Transverse colon (tissue), 4 donors: ENCODE measurements around the gene FAM120AOS. TPM values are rescaled to one million over a fixed set of nuclear protein-coding genes. Genes with fewer than 3 reads are reported as not detected.

Experiments used
- DNase-seq: peaks from one replicate; pipeline ENCODE4 v3.0.0-alpha.2; 2019
- H3K27ac ChIP-seq, 4 donors: fragments of 200-600 bp; sonication (generic); 2 replicates each; pipeline ENCODE4 v1.5.1; 2016 to 2018; ENCODE audit warnings: inconsistent platforms in 4 of 4
- H3K27me3 ChIP-seq: fragments of 200-600 bp; sonication (generic); 2 replicates; pipeline ENCODE4 v1.5.1; 2017; ENCODE audit warnings: inconsistent platforms
- H3K36me3 ChIP-seq, 4 donors: fragments of 200-600 bp; sonication (generic); 2 replicates each; pipeline ENCODE4 v1.5.1; 2017 to 2019; ENCODE audit warnings: inconsistent platforms in 4 of 4
- H3K4me1 ChIP-seq, 4 donors: fragments of 200-600 bp; sonication (generic); 2 replicates each; pipeline ENCODE4 v1.5.1; 2017 to 2020; ENCODE audit warnings: inconsistent platforms in 4 of 4
- H3K4me3 ChIP-seq, 4 donors: fragments of 200-600 bp; sonication (generic); 1 replicate in 1 of 4; 2 replicates in 3 of 4; pipeline versions ENCODE4 v1.5.1 to v1.6.1; 2017 to 2019; ENCODE audit warnings: inconsistent platforms in 4 of 4
- H3K9me3 ChIP-seq, 2 donors: fragments of 200-600 bp; sonication (generic); 2 replicates each; pipeline ENCODE4 v1.5.1; 2017 to 2019; ENCODE audit warnings: inconsistent platforms in 2 of 2
- EP300 ChIP-seq: sonication (generic); formaldehyde crosslinking; IDR thresholded peaks from one replicate; pipeline ENCODE4 v1.6.1; 2017; ENCODE audit warnings: antibody characterized with exemption, low read depth
- POLR2A ChIP-seq: fragments of 450-650 bp; IDR thresholded peaks from one replicate; pipeline ENCODE4 v1.6.1; 2016; ENCODE audit warnings: antibody characterized with exemption, mild to moderate bottlenecking, moderate library complexity
- POLR2AphosphoS5 ChIP-seq, 3 donors: sonication (generic); formaldehyde crosslinking; IDR thresholded peaks; one replicate each; pipeline ENCODE4 v1.6.1; 2016; ENCODE audit warnings: antibody characterized with exemption in 3 of 3
- WGBS, 2 donors: methylation state at CpG; one replicate each; pipeline ENCODE4 v1.1.5; 2018; ENCODE audit warnings: low coverage in 1 of 2; 5-methylcytosine and 5-hydroxymethylcytosine counted together
- in situ Hi-C, 4 donors: fragments of 200-750 bp; cut with MboI; loops; one replicate each; pipeline versions ENCODE4 v1.15.0 to v1.15.1; 2017; ENCODE audit warnings: low sequenced_read_pairs in 3 of 4, low pct_ligation_motif_present in 1 of 4, low pct_unique_long_range_greater_than_20kb in 1 of 4
- intact Hi-C: fragments of 100-400 bp; cut with DNase I; formaldehyde crosslinking; loops from one replicate; pipeline ENCODE4 v1.15.1; 2023; ENCODE audit warnings: low total_unique reads
- total RNA-seq, 4 donors: library from RNA; depleted of rRNA; stranded (reverse); fragments of >200 nt; gene quantifications; one replicate each; pipeline ENCODE4 v1.1.0, GENCODE V29; 2016
- TF ChIP-seq, protein P1 (sequence below), 5 experiments: fragments of 200-600 bp in 3 of 5; fragments of 450-650 bp in 2 of 5; sonication (generic) in 3 of 5; IDR thresholded peaks; 1 replicate in 2 of 5; 2 replicates in 3 of 5; pipeline ENCODE4 v1.5.1; 2016 to 2017; ENCODE audit warnings: antibody characterized with exemption in 5 of 5, inconsistent platforms in 3 of 5, mild to moderate bottlenecking in 2 of 5, moderate library complexity in 1 of 5

Gene FAM120AOS
- total RNA-seq, 4 donors from 2014 or later: 68.9 to 108 (median 86.4) TPM

DNA sequence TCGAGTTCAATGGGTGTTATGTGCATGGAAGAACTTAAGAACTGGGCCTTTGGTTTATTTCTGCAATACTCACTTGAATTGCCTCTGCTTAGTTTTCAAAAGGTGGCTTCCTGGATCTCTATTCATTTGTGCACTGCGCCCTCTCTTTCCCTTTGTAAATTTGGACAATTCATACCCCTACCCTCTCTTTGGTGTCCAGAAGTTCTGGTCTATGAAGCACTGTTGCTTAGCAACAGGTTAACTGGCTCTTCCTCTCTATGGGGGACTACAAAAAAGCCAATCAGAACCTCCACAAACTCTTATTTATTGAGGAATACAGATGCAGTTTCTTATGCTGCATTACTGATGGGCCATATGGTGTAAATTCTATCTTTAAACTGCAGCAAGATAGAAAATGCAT lies 15.4 kb downstream of the FAM120AOS start:
- Histone ChIP-seq H3K27me3 (no peaks in the 10 kb centered on the region), H3K36me3 (no peaks in the 10 kb centered on the region), H3K4me3 (no peak overlapping the region), H3K9me3 (no peaks in the 10 kb centered on the region), H3K27ac (no peak overlapping the region), H3K4me1 (no peaks in the 10 kb centered on the region)
- TF ChIP-seq EP300 (no peak), POLR2A (no peak), POLR2AphosphoS5 (IDR thresholded peaks at IDR 0.05) (no peak)
- TF ChIP-seq, protein P1, sequence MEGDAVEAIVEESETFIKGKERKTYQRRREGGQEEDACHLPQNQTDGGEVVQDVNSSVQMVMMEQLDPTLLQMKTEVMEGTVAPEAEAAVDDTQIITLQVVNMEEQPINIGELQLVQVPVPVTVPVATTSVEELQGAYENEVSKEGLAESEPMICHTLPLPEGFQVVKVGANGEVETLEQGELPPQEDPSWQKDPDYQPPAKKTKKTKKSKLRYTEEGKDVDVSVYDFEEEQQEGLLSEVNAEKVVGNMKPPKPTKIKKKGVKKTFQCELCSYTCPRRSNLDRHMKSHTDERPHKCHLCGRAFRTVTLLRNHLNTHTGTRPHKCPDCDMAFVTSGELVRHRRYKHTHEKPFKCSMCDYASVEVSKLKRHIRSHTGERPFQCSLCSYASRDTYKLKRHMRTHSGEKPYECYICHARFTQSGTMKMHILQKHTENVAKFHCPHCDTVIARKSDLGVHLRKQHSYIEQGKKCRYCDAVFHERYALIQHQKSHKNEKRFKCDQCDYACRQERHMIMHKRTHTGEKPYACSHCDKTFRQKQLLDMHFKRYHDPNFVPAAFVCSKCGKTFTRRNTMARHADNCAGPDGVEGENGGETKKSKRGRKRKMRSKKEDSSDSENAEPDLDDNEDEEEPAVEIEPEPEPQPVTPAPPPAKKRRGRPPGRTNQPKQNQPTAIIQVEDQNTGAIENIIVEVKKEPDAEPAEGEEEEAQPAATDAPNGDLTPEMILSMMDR (IDR thresholded peaks at IDR 0.05): no peak
- 83 to 92% methylated on average over 2 of the region's 2 CpGs for WGBS, 2 donors
- no peak for DNase-seq
- in situ Hi-C loops: loop anchor here in 1 of 4 donors (25.0 kb wide), 1 partner anchor 276 kb away; no protein-coding TSS in a partner anchor
- intact Hi-C loops: no loop called here

DNA sequence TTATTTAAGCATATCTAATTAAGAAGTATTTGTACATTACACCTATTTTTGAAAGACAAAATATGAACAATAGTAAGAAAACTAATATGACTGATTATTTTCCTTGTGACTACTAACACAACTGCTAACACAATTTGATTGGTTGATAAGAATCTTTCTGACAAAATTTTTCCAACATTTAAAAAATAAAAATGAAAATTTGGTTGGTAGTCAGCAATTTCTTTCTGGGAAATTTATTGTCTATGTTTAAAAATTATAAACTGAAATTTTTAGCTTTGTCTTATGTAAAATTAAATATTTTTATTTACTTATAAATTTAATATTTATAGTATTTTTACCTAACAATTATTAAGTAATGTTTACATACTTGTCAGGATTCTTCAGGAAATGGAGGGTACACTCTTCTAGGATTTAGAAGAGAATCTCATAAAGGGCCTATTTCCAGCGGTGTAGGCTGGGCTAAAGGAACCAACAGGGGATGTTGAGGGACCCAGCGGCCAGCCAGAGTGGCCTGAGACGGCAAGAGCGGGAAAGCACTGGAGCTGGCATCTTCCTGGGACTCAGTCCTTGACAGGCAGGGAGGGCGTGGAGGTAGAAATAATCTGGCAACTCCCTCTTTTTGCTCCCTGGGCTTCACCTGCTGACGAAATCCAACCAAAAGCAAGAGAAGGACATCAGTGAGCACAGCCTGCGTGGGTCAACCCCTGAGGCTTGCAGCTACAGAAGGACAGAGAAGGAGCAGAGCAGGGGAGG lies 16.6 kb downstream of the FAM120AOS start:
- in situ Hi-C loops (loop anchor here in 1 of 4 donors (25.0 kb wide), 1 partner anchor 275 kb away; no protein-coding TSS in a partner anchor), intact Hi-C loops (no loop called here)
- DNase-seq: no peak
- TF ChIP-seq POLR2AphosphoS5 (IDR thresholded peaks at IDR 0.05): no peak
- no peak for TF ChIP-seq POLR2A
- TF ChIP-seq, protein P1 (IDR thresholded peaks at IDR 0.05): no peak
- no peak for TF ChIP-seq EP300
- Histone ChIP-seq H3K27me3 (no peaks in the 10 kb centered on the region), H3K27ac (no peak overlapping the region), H3K4me3 (no peak overlapping the region), H3K9me3 (no peaks in the 10 kb centered on the region), H3K4me1 (no peaks in the 10 kb centered on the region), H3K36me3 (no peaks in the 10 kb centered on the region)
- WGBS, 2 donors: 97 to 100% methylated on average over 1 to 7 of the region's 7 CpGs

DNA sequence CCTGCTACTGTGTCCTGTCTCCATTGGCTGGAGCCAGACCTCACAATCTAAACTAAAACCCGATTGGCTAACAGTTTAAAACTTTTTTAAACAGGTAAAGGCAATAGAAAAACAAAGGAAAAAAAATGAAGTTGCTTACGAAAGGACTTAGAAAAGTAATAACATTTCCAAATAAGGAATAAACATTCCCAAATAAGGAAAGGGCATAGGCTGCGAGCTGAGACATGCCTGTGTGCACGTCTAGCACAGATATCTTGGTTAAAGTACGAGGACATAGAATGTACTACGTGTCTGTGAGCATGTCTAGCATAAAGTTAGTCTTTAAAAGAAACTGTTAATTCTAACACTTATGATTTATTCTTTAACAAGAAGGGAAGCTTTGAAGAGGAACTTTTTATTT lies 17.2 kb downstream of the FAM120AOS start:
- no peak for DNase-seq
- H3K27me3 ChIP-seq: no peaks in the 10 kb centered on the region
- no peaks in the 10 kb centered on the region for H3K4me1 ChIP-seq
- no peaks in the 10 kb centered on the region for H3K36me3 ChIP-seq
- no peak for TF ChIP-seq POLR2AphosphoS5 (IDR thresholded peaks at IDR 0.05)
- no peak for TF ChIP-seq EP300
- TF ChIP-seq POLR2A: no peak
- TF ChIP-seq, protein P1 (IDR thresholded peaks at IDR 0.05): no peak
- 76 to 77% methylated on average over 6 of the region's 6 CpGs for WGBS, 2 donors
- in situ Hi-C loops (loop anchor here in 1 of 4 donors (25.0 kb wide), 1 partner anchor 274 kb away; no protein-coding TSS in a partner anchor), intact Hi-C loops (no loop called here)
- H3K27ac ChIP-seq: no peak overlapping the region
- H3K9me3 ChIP-seq: no peaks in the 10 kb centered on the region
- H3K4me3 ChIP-seq: no peak overlapping the region

DNA sequence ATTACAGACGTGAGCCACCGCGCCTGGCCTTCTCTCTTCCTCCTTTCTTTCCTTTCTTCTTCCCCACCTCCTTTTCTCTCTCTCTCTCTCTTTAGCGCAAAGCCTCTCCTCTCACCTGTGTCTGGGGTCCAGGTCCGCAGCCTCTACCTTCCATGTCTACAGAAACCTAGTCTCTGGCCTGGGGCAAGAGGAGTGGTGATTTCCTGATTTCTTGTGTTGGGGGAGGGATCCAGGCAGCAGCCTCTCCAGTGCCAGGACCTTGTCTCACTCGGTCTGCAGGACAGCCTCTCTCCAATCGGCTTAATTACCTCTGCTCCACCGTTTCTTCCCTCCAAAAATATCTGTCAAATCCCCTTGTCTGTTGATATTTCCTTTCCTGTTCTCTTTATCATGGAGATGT lies 18.0 kb downstream of the FAM120AOS start:
- H3K27ac ChIP-seq: no peak overlapping the region
- H3K4me3 ChIP-seq: no peak overlapping the region
- no peaks in the 10 kb centered on the region for H3K36me3 ChIP-seq
- TF ChIP-seq, protein P1 (IDR thresholded peaks at IDR 0.05): no peak
- TF ChIP-seq POLR2A (no peak), POLR2AphosphoS5 (IDR thresholded peaks at IDR 0.05) (no peak), EP300 (no peak)
- no peak for DNase-seq
- no peaks in the 10 kb centered on the region for H3K4me1 ChIP-seq
- intact Hi-C loops: no loop called here
- 86 to 94% methylated on average over 7 to 8 of the region's 8 CpGs for WGBS, 2 donors
- H3K27me3 ChIP-seq: no peaks in the 10 kb centered on the region
- H3K9me3 ChIP-seq: no peaks in the 10 kb centered on the region
- in situ Hi-C loops: loop anchor here in 1 of 4 donors (25.0 kb wide), 1 partner anchor 273 kb away; no protein-coding TSS in a partner anchor
